Measurements from ENCODE around the gene FHOD3. TPM values are rescaled to one million over a fixed set of nuclear protein-coding genes. Genes with fewer than 3 reads are reported as not detected.

The FHOD3 gene
- total and polyA plus RNA-seq, 2 of the 4 experiments (the other 2 are of a cell fraction) = 14.6 to 16.0 TPM

DNA sequence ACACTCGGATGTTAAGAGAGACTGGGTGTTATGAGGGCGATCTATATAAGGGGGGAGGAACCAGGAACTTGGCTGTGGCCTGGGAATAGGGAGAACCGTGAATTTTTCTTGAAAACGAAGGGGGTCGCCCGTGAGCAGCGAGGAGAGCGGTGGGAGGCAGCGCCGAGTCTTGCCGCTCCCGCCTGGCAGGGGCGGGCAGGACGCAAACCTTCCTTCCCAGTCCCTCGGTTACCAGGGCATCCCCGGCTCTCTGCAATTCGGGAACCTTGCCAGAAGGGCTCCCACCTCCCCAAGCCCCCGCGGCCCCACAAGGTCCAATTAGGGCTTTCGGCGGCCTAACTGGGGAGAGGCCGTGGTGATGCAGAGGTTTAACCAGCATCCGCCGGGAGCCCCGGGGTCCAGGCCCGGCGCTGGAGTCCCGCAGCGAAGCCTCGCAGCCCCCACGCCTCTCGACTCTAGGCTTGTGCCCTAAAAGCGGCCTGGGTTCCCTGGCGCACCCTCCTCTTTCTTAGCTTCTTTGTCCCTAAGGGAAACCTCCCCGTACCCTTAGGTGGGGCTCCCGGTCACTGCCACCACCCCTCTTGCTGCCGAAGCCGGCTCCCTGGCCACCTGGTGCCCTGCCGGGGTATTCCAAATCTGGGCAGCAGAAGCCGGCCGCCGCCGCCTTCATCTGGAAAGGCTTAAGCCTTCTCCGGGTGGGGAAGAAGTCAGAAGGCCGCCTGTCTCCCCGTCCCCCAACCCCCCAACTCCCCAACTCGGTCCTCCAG, 680 bp upstream of the FHOD3 start (continued):
- TF ChIP-seq CTCF (conservative IDR thresholded peaks at IDR 0.05; ENCODE audit: low read depth, low read length) = peak; percentile 71

DNA sequence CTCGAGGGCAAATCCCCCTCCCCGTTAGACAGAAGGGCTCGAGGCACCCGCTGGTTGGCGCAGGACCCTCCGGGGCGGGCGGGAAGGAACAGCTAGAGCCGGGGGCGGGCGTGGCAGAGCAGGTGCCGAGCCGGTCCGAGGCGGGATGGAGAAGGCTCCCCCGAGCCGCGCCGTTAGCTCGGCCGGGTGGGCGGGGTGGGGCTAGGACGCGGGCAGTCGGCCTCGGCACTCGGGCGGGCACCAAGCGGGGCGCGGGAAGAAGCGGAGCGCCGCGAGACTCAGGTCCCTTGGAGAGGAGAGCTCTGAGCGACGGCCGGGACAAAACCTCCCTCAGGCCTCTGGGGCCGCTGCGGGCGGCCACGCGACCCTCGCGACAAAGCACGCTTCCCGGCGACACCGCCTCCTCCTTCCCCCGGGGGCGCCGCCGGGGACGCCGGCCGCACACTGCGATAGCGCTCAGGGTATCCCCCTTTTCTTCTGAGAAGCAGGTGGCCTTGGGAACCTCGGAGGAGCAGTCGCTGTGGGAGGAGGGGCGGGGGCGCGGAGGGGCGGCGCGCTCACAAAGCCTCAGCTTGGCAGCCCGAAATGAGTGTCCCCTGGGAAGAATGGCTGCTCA, 721 bp downstream of the FHOD3 start:
- ATAC-seq (ENCODE audit: low read depth) (0 out of 2 replicates have a peak, but pooled peaks have one; percentile 3), DNase-seq (no peak)
- Histone ChIP-seq H2AK5ac (ENCODE audit: low read depth, low read length) (no peak overlapping the region), H4K5ac (ENCODE audit: low read depth, low read length) (no peak overlapping the region), H2BK5ac (ENCODE audit: low read depth, low read length, poor library complexity, severe bottlenecking) (no peak overlapping the region), H3K4ac (ENCODE audit: low read depth, low read length) (no peak overlapping the region), H3K4me1 (ENCODE audit: control insufficient read depth, insufficient read depth, low read length) (peaks cover 12% of the 10 kb centered on the region), H2AFZ (replicated peaks; ENCODE audit: low read length, poor library complexity) (peak overlapping the region; percentile 96), H3K4me2 (ENCODE audit: low read depth, low read length) (peak overlapping the region; percentile 88), H3K36me3 (ENCODE audit: control insufficient read depth, insufficient read depth, low read length) (no peaks in the 10 kb centered on the region), H2BK20ac (ENCODE audit: low read depth, low read length) (no peak overlapping the region), H3K18ac (ENCODE audit: low read depth, low read length) (no peak overlapping the region), H3K14ac (replicated peaks; ENCODE audit: low read depth, low read length) (no peak overlapping the region), H3K9ac (ENCODE audit: low read depth, low read length) (peak overlapping the region; percentile 87), H3K56ac (ENCODE audit: extremely low read depth, insufficient read depth, low read length) (no peak overlapping the region), H3K23ac (ENCODE audit: low read depth, low read length) (no peak overlapping the region), H3K27me3 (ENCODE audit: control insufficient read depth, insufficient read depth, low read length) (no peaks in the 10 kb centered on the region; the same call in 1 of the 2 replicates), H3K9me3 (ENCODE audit: control insufficient read depth, insufficient read depth, low read length) (no peaks in the 10 kb centered on the region), H3K27ac (ENCODE audit: insufficient read depth, low read length) (no peak overlapping the region; the same call in 1 of the 2 replicates), H2BK15ac (ENCODE audit: low read depth, low read length) (no peak overlapping the region), H3K4me3 (ENCODE audit: insufficient read depth, low read depth, low read length) (peak overlapping the region; percentile 98), H2BK120ac (ENCODE audit: low read depth, low read length) (no peak overlapping the region), H4K8ac (ENCODE audit: low read depth in 2 of 2, low read length in 2 of 2) (no peak overlapping the region), H3K9me1 (ENCODE audit: insufficient read depth, low read length) (peaks cover 25% of the 10 kb centered on the region), H4K91ac (ENCODE audit: insufficient read depth, low read depth, low read length) (no peak overlapping the region), H4K20me1 (ENCODE audit: insufficient read depth, low read length) (no peaks in the 10 kb centered on the region), H3K79me1 (ENCODE audit: low read depth in 1 of 2, low read length in 2 of 2) (peaks cover 3 to 29% of the 10 kb centered on the region in 2 experiments; a peak in 2 of 4 replicates), H2AK9ac (replicated peaks; ENCODE audit: low read depth, low read length, poor library complexity) (peak overlapping the region; percentile 80)
- POLR2A ChIA-PET (ENCODE audit: unreplicated experiment) = no interaction called here
- CTCF ChIA-PET = no interaction called here
- intact Hi-C loops (cut with micrococcal nuclease) (loop anchor here (5.0 kb wide), 2 partner anchors 259 to 509 kb away; no protein-coding TSS in a partner anchor), dilution Hi-C loops (cut with HindIII; ENCODE audit: low sequenced_read_pairs, unreplicated experiment) (no loop called here), in situ Hi-C loops (cut with MboI; ENCODE audit: low sequenced_read_pairs) (no loop called here)
- 0% methylated on average over 1 of the region's 67 CpGs; no CpG with 5 or more reads in 1 of the 2 experiments for WGBS, 2 experiments (ENCODE audit: extremely low coverage in 2 of 2, insufficient read length in 1 of 2)
- no TSS peak for BruUV-seq (replicated peaks)
- TF ChIP-seq FOS (IDR thresholded peaks at IDR 0.05; ENCODE audit: low read depth, low read length) (no peak), RCOR1 (IDR thresholded peaks at IDR 0.05; ENCODE audit: insufficient replicate concordance, low read length) (no peak), MXI1 (IDR thresholded peaks at IDR 0.05; ENCODE audit: borderline replicate concordance, low read depth, low read length) (no peak), NFE2L2 (IDR thresholded peaks at IDR 0.05; ENCODE audit: low read depth, low read length) (no peak), MAZ (IDR thresholded peaks at IDR 0.05; ENCODE audit: borderline replicate concordance, low read depth, low read length) (no peak), ELK1 (IDR thresholded peaks at IDR 0.05; ENCODE audit: borderline replicate concordance, low read depth, low read length) (no peak), BHLHE40 (IDR thresholded peaks at IDR 0.05; ENCODE audit: low read depth, low read length) (no peak), SMC3 (IDR thresholded peaks at IDR 0.05; ENCODE audit: low read depth, low read length) (no peak), MAFK (IDR thresholded peaks at IDR 0.05; ENCODE audit: low read depth, low read length) (no peak), RAD21 (IDR thresholded peaks at IDR 0.05; ENCODE audit: low read length) (no peak), CHD1 (IDR thresholded peaks at IDR 0.05; ENCODE audit: low read depth, low read length) (no peak)

Data from IMR-90 (cell line).